HuH-7.5 (cell line): ENCODE measurements around the gene CFAP91.

Experiments
- DNase-seq: peaks from one replicate; pipeline ENCODE4 v3.0.0; 2011; ENCODE audit warnings: low spot score

Gene CFAP91

DNA sequence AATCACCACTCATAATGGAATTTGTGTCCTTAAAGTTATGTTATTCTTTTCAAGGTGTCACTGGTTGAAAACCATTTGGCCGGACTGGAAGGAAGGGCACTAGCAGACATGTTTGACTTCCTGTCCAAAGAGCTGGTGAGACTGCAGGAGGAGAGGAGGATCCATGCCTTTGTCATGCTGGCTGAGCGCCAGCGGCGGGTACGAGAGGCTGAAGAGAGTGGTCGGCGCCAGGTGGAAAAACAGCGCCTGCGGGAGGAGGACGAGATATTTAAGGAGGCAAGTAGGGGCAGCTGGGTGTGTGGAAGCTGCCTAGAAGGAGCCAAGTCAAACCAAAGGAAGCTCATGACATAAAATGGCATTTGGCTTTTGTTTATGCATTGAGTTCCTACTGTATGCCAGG is 41.1 kb downstream of the CFAP91 start:
- no peak for DNase-seq

DNA sequence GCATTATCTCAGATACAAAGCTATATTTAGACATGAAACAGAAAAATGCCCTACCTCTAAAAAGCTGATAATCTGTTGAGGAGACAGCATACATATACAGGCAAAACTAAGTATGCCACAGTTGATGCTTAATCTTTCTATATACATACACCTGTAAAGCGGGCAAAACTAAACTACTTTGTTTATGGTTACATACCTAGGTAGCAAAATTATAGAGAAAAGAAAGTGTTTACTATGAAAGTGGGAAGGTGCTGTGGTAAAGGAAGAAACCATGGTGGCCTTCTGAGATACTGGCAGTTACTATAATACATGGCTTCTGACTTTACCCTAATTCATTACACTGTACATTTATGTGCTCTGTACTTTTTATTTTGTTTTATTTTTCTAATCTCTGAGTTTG is 43.1 kb downstream of the CFAP91 start:
- DNase-seq: no peak

DNA sequence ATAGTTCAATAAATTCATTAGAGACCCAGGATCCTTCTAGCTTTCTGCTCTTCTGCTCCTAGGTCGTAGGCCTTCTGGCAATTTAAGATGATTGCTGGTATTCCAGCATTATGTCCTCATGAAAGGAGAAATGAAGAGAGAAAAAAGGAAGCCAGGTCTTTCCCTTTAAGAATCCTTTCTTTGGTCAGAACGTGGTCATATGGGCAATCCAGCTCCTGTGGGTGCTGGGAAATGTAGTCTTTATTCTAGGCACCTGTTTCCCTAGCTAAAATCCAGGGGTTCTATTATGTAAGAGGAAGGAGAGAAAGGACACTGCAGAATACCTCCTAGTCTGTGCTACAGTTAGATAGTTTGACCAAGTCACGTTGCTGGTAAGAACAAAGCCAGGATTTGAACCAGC is 43.6 kb downstream of the CFAP91 start:
- DNase-seq: no peak

DNA sequence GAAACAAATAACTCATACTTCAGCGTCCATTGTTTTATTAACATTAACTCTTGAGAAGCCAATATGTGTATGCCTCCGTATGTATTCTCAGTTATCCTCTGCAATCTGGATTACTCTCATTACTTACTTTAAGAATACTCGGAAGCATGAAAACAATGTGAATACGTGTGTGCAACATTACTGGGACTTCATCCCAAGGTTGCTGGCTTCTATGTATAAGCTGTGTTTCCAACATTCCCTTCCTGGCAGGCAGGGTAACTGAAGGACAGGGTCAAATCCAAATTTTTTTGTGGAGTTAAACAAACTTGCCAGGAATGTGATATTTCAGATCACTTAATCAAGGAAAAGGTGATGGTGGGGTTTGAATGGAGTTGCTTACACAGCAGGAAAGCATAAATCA is 44.5 kb downstream of the CFAP91 start:
- no peak for DNase-seq

DNA sequence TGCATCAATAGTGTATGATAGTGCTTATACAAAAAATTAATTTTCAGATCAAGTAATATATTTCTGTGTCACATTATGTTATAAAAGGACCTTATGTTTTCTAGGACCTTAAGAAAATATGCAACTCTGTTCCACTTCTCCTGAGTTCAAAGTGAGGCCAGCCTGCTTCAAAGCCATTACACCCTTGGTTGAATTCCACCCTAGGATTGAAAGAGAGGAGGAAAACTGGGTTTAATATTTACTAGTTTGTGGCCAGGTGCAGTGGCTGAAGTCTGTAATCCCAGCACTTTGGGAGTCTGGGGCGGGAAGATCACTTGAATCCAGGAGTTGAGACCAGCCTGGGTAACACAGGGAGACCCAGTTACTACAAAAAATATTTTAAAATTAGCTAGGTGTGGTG is 46.2 kb downstream of the CFAP91 start:
- DNase-seq: no peak

DNA sequence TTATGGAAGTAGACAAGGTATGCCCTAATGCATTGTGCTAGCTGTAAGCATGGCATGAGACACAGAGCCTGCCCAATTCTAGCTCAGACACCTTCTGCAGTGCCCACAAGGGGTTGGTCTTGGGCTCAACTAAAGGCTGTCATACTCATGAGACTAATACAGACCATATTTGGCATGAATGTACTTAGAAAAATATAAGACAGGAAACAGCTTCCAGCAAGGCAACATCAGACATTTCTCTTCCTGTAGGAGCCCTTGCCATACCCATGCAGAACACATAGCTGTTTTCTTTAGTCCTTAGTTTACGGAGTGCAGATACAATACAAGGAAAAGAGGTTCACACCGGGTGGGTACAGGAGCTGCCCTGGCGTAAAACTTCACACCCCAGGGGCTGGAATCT is 48.6 kb downstream of the CFAP91 start:
- no peak for DNase-seq
